ENCODE results near the gene TPMT.
"Not testable (repeated sequence)": the region's sequence is repeated elsewhere in the genome, so short reads cannot be mapped to it uniquely, and the experiment has no call there.

The TPMT gene

GRCh38 chr6:18155150-18155863 lies 430 bp upstream of the TPMT start, which contains the start of gene KDM1B:
Gene KDM1B (plus strand): TSS chr6:18155422. CDS start chr6:18159896, 4,474 bp downstream.
- peak; percentile 98 for DNase-seq

GRCh38 chr6:18153311-18153703 lies 1.6 kb downstream of the TPMT start:
- no peak for DNase-seq

- DNase-seq: no peak
Observed at GRCh38 chr6:18151801-18152200, 3.1 kb downstream of the TPMT start.

- not testable (repeated sequence) for DNase-seq
Observed at GRCh38 chr6:18151391-18151790, 3.5 kb downstream of the TPMT start.

- no peak for DNase-seq
Observed at GRCh38 chr6:18148304-18149025, 6.4 kb downstream of the TPMT start.

GRCh38 chr6:18147616-18148015 lies 7.3 kb downstream of the TPMT start:
- DNase-seq: no peak

GRCh38 chr6:18147160-18147559 lies 7.7 kb downstream of the TPMT start:
- no peak for DNase-seq

GRCh38 chr6:18142591-18142861 lies 12.4 kb downstream of the TPMT start:
- DNase-seq: no peak

- no peak for DNase-seq
Observed at GRCh38 chr6:18141805-18142590, 12.9 kb downstream of the TPMT start.

- no peak for DNase-seq
Observed at GRCh38 chr6:18139935-18140621, 14.8 kb downstream of the TPMT start.

- no peak for DNase-seq
Observed at GRCh38 chr6:18138906-18139305, 16.0 kb downstream of the TPMT start.

- DNase-seq: no peak
Observed at GRCh38 chr6:18136260-18136659, 18.6 kb downstream of the TPMT start.

- no peak for DNase-seq
Observed at GRCh38 chr6:18135171-18135570, 19.7 kb downstream of the TPMT start.

GRCh38 chr6:18132346-18132745 lies 22.5 kb downstream of the TPMT start:
- no peak for DNase-seq

GRCh38 chr6:18126121-18126520 lies 28.8 kb downstream of the TPMT start:
- DNase-seq: no peak

GRCh38 chr6:18122128-18123093 lies 32.5 kb downstream of the TPMT start, which contains the start of gene NHLRC1:
Gene NHLRC1 (minus strand): TSS chr6:18122677. CDS start chr6:18122606, 71 bp downstream.
- DNase-seq: peak; percentile 71

- DNase-seq: no peak
Observed at GRCh38 chr6:18121580-18122127, 33.2 kb downstream of the TPMT start.

GRCh38 chr6:18119236-18119635 lies 35.6 kb downstream of the TPMT start:
- DNase-seq: no peak

- no peak for DNase-seq
Observed at GRCh38 chr6:18118330-18118729, 36.5 kb downstream of the TPMT start.

GRCh38 chr6:18117136-18117535 lies 37.7 kb downstream of the TPMT start:
- no peak for DNase-seq

GRCh38 chr6:18115356-18115755 lies 39.5 kb downstream of the TPMT start:
- DNase-seq: no peak

GRCh38 chr6:18110162-18110561 lies 44.7 kb downstream of the TPMT start:
- no peak for DNase-seq
